Activated CD8-positive, alpha-beta T cell treated with anti-CD3 and anti-CD28 coated beads, Interleukin-2, amount 10 ng/mL, durations not matched to agents 7 days and 5 days (primary cell): ENCODE measurements around the gene DCAF4. TPM values are rescaled to one million over a fixed set of nuclear protein-coding genes. Genes with fewer than 3 reads are reported as not detected.
A peak's percentile ranks its signal among the peaks of the same experiment; 100 is the strongest.

ENCODE experiments used
- ATAC-seq: fragments of 150-1000 bp; cut with Tn5 transposase; one replicate; pipeline ENCODE4 v1.10.0; 2021; ENCODE audit warnings: moderate library complexity
- CTCF ChIA-PET: fragments of 350-600 bp; sonication (Branson Sonifier 250); formaldehyde crosslinking; loops from one replicate; lab custom pipeline; 2021; ENCODE audit warnings: antibody characterized with exemption; lab: Charles Lee
- POLR2A ChIA-PET: fragments of 350-600 bp; sonication (Branson Sonifier 250); formaldehyde crosslinking; loops from one replicate; lab custom pipeline; 2021; ENCODE audit warnings: antibody characterized with exemption; lab: Charles Lee
- DNase-seq: peaks from one replicate; pipeline ENCODE4 v3.0.0-alpha.2; 2020
- H3K27ac Mint-ChIP-seq: one replicate; pipeline ENCODE4 v1.8.0; 2021; ENCODE audit warnings: mild to moderate bottlenecking, mixed read lengths
- H3K27me3 Mint-ChIP-seq: one replicate; pipeline ENCODE4 v1.8.0; 2021; ENCODE audit warnings: low read depth, mixed read lengths
- H3K36me3 Mint-ChIP-seq: one replicate; pipeline ENCODE4 v1.8.0; 2021; ENCODE audit warnings: low read depth, mixed read lengths
- H3K4me1 Mint-ChIP-seq: one replicate; pipeline ENCODE4 v1.8.0; 2021; ENCODE audit warnings: low read depth, mixed read lengths
- H3K4me3 Mint-ChIP-seq: one replicate; pipeline ENCODE4 v1.8.0; 2021; ENCODE audit warnings: mild to moderate bottlenecking, mixed read lengths
- H3K9me3 Mint-ChIP-seq: one replicate; pipeline ENCODE4 v1.8.0; 2022; ENCODE audit warnings: mixed read lengths; ENCODE audit not compliant: insufficient read depth
- total RNA-seq, 2 experiments: library from RNA; stranded (reverse); gene quantifications; one replicate each; pipeline ENCODE4 v1.2.3, GENCODE V29; 2021

Gene DCAF4
- total RNA-seq, 2 experiments from 2014 or later, result 17.5 to 18.1 TPM

DNA sequence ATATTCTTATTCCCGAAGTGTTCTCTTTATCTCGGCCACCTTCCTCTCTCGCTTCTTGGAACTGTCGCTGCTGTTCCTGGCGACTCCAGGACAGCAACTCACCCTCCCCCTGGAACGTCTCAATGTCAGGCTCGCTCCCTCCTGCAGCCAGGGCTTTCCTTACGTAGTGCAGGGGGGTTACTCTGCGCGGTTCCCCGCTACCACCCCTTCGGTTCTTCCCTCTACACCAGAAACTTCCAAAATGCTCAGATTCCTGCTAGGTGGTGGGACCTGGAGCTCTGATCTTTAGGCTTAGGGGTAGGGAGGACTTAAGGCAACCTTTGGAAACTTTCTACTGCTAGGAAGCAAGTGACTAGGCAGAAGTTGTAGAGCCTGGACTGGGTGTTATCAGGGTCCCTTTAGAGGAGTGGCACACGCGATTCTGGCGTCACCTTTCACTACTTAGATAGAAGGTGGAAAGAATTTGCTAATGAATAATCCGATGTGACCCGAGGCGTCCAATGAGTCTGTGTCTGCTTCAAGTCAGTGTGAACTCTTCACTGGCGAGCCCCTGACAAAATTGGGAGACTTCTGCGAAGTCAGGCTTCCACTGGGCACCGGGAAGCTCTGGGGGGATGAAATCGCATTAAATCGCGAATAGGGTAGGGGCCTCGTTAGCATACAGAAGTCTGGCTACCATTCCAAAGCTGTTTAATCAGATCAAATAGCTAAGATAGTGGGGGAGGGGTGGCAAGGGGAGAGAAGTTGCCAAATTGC, 31.5 kb upstream of the DCAF4 start:
- DNase-seq (peak; percentile 27), ATAC-seq (no peak)
- peaks cover 52% of the 10 kb centered on the region for H3K27me3 Mint-ChIP-seq
- H3K4me1 Mint-ChIP-seq, result peaks cover 30% of the 10 kb centered on the region
- H3K9me3 Mint-ChIP-seq, result no peaks in the 10 kb centered on the region
- H3K36me3 Mint-ChIP-seq, result peaks cover 3% of the 10 kb centered on the region
- CTCF ChIA-PET, result interaction anchor here (0.6 to 2.6 kb wide), 8 partner anchors 9 to 433 kb away, joined by 3 to 24 read pairs (median 4); no protein-coding TSS in a partner anchor
- peak overlapping the region; percentile 97 for H3K4me3 Mint-ChIP-seq
- POLR2A ChIA-PET, result interaction anchor here (0.6 to 1.1 kb wide), 2 partner anchors 9 to 344 kb away, joined by 3 read pairs; no protein-coding TSS in a partner anchor
- H3K27ac Mint-ChIP-seq, result no peak overlapping the region

DNA sequence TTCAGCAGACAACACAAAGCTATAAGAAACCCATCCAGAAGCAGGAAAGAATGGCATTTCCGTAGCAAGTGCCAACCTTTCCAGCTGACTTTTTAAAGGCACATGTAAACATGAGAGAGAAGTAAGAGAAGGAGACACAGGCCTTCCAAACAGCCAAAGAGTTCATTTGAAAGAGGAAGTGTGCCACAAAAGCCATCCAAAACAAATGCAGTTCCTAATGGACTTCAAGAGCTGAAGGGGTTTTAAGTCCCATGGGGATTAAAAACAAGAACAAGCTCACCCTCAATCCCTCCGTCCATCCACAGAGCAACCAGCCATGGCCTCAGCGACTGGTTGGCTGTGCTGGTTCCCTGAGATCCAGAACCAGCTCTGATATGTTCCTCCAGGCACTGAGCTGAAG, 27.8 kb upstream of the DCAF4 start:
- ATAC-seq (no peak), DNase-seq (no peak)
- ChIA-PET POLR2A (interaction anchor here (0.6 kb wide), 1 partner anchor 14 kb away, joined by 3 read pairs; no protein-coding TSS in a partner anchor), CTCF (interaction anchor here (1.2 to 4.8 kb wide), 2 partner anchors 380 to 384 kb away, joined by 6 to 22 read pairs; no protein-coding TSS in a partner anchor)
- Mint-ChIP-seq H3K36me3 (no peaks in the 10 kb centered on the region), H3K9me3 (no peaks in the 10 kb centered on the region), H3K4me3 (no peak overlapping the region), H3K4me1 (peaks cover 15% of the 10 kb centered on the region), H3K27me3 (peaks cover 46% of the 10 kb centered on the region), H3K27ac (no peak overlapping the region)

DNA sequence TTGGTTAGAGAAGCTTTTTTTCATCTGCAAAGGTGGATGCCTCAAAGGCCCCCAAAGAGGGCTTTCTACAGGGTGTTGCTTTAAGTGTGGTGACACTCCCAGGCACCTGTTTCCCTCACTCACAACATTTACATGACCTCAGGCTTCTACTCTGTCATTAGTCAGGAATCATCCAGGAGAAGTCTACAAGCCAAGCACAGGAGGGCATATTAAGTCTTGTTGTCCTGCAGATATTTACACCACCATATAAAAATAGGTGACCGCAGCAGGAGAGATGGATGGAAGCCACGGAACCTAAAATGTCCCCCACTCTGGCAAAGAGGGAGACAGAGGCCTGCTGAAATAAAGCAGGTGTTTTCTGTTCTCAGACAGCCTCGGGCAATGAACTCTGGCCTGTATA, 24.9 kb upstream of the DCAF4 start:
- Mint-ChIP-seq H3K27me3 (peaks cover 43% of the 10 kb centered on the region), H3K4me3 (no peak overlapping the region), H3K27ac (no peak overlapping the region), H3K4me1 (peaks cover 11% of the 10 kb centered on the region), H3K9me3 (no peaks in the 10 kb centered on the region), H3K36me3 (no peaks in the 10 kb centered on the region)
- ATAC-seq, result no peak
- POLR2A ChIA-PET, result no interaction called here
- CTCF ChIA-PET, result interaction anchor here (1.0 kb wide), 1 partner anchor 387 kb away, joined by 3 read pairs; no protein-coding TSS in a partner anchor
- DNase-seq, result no peak

- CTCF ChIA-PET, result interaction anchor here (0.6 to 5.0 kb wide), 10 partner anchors 9 to 429 kb away, joined by 3 to 209 read pairs (median 6); partner anchors contain the start of gene DPF3
- H3K9me3 Mint-ChIP-seq, result no peaks in the 10 kb centered on the region
- no peak overlapping the region for H3K4me3 Mint-ChIP-seq
- H3K4me1 Mint-ChIP-seq, result peaks cover 20% of the 10 kb centered on the region
- ATAC-seq (no peak), DNase-seq (no peak)
- no peaks in the 10 kb centered on the region for H3K36me3 Mint-ChIP-seq
- POLR2A ChIA-PET, result no interaction called here
- H3K27me3 Mint-ChIP-seq, result peaks cover 42% of the 10 kb centered on the region
- no peak overlapping the region for H3K27ac Mint-ChIP-seq
Observed at GRCh38 chr14:72902801-72903530, 23.3 kb upstream of the DCAF4 start.

GRCh38 chr14:72903716-72904115, 22.5 kb upstream of the DCAF4 start:
- DNase-seq (no peak), ATAC-seq (no peak)
- CTCF ChIA-PET, result interaction anchor here (0.8 to 5.0 kb wide), 16 partner anchors 9 to 880 kb away, joined by 3 to 209 read pairs (median 4); partner anchors contain the start of gene DPF3
- Mint-ChIP-seq H3K9me3 (no peaks in the 10 kb centered on the region), H3K4me3 (no peak overlapping the region), H3K4me1 (peaks cover 20% of the 10 kb centered on the region), H3K27me3 (peaks cover 44% of the 10 kb centered on the region), H3K27ac (no peak overlapping the region), H3K36me3 (no peaks in the 10 kb centered on the region)
- POLR2A ChIA-PET, result interaction anchor here (0.6 to 1.3 kb wide), 2 partner anchors 9 to 47 kb away, joined by 3 read pairs; no protein-coding TSS in a partner anchor

- no peak for DNase-seq
- Mint-ChIP-seq H3K4me3 (no peak overlapping the region), H3K27me3 (peaks cover 43% of the 10 kb centered on the region), H3K27ac (no peak overlapping the region), H3K36me3 (no peaks in the 10 kb centered on the region), H3K9me3 (no peaks in the 10 kb centered on the region), H3K4me1 (peaks cover 18% of the 10 kb centered on the region)
- no peak for ATAC-seq
- ChIA-PET POLR2A (interaction anchor here (0.6 to 1.3 kb wide), 2 partner anchors 9 to 47 kb away, joined by 3 read pairs; no protein-coding TSS in a partner anchor), CTCF (interaction anchor here (0.8 to 5.0 kb wide), 20 partner anchors 8 to 880 kb away, joined by 3 to 209 read pairs (median 4); partner anchors contain the start of gene DPF3)
Observed at GRCh38 chr14:72904218-72904617, 22.0 kb upstream of the DCAF4 start.

DNA sequence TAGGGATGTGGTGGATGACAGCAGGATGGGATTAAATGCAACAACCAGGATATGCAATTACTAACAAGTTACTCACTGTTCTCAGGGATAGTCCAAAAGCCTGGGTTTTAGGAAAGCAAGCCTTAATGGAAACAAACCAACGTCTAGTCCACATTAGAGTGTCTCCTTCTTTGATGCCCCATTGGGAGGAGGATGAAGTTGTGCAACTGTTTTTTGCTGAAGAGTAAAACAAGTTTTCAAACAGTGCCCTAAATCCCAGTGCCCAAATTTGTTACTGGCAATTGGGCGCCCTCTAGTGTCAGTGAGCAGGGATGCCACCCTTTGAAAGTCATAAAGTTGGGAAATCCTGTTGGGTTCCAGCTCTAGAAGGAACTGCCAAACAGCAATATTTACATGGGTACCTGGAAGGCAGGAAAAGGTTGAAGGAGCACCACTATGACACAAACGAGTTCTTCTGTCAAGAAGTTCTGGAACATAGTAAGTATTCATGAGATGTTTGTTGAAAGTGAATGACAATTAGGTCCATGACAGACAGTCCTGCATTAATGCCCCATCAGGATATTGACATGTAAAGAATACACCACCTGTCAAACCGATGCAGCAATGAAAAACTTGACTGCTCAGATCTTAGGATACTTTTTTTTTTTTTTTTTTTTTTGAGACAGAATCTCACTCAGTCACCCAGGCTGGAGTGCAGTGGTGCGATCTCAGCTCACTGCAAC, 21.3 kb upstream of the DCAF4 start:
- peaks cover 17% of the 10 kb centered on the region for H3K4me1 Mint-ChIP-seq
- peaks cover 42% of the 10 kb centered on the region for H3K27me3 Mint-ChIP-seq
- peak; percentile 76 for ATAC-seq
- H3K27ac Mint-ChIP-seq, result no peak overlapping the region
- ChIA-PET CTCF (interaction anchor here (0.6 to 5.0 kb wide), 25 partner anchors 9 to 881 kb away, joined by 3 to 209 read pairs (median 4); partner anchors contain the start of genes DCAF4 and DPF3), POLR2A (interaction anchor here (0.6 to 1.3 kb wide), 4 partner anchors 10 to 554 kb away, joined by 3 read pairs; no protein-coding TSS in a partner anchor)
- no peak overlapping the region for H3K4me3 Mint-ChIP-seq
- no peaks in the 10 kb centered on the region for H3K9me3 Mint-ChIP-seq
- H3K36me3 Mint-ChIP-seq, result no peaks in the 10 kb centered on the region
- peak; percentile 79 for DNase-seq

DNA sequence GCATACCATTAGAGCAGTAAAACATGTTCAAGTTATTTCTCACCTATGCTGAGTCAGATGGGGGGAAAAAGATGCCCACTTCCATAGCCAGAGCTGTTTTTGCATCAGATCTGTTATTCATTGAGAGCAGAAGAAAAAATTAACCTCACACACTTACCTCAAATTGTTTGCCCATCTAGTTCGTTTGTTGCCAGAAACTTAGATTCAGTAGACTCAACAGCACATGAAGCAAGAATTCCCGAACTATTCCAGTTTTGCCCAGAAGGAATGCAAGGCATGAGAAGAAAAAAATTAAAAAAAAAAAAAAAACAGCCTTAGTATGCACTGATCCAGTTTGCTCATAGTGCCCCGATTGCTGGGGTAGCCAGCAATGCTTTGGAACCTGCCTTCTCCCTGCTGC, 19.9 kb upstream of the DCAF4 start:
- no peaks in the 10 kb centered on the region for H3K9me3 Mint-ChIP-seq
- peaks cover 38% of the 10 kb centered on the region for H3K27me3 Mint-ChIP-seq

DNA sequence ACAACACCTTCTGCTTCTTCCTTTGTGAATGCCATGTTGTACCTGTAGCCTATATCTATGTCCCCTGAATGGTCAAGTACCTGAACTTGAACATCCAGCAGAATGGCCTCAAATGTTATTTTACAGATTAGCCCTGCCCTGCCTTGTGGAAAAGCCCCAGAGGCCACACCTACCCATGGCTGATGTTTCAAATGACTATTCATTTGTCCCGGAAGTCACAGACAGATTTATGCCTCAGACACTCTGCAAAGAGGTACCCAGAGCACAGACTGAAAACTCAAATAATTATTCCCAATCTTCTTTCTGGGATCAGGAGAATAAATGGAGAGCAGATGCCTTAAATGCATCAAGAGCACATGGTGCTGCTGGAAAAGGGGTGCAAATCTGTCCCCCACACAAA, 19.4 kb upstream of the DCAF4 start:
- ChIA-PET CTCF (interaction anchor here (3.1 to 5.0 kb wide), 2 partner anchors 391 to 392 kb away, joined by 26 to 209 read pairs; no protein-coding TSS in a partner anchor), POLR2A (interaction anchor here (1.0 kb wide), 1 partner anchor 18 kb away, joined by 4 read pairs; no protein-coding TSS in a partner anchor)
- ATAC-seq, result no peak
- Mint-ChIP-seq H3K9me3 (no peaks in the 10 kb centered on the region), H3K36me3 (no peaks in the 10 kb centered on the region), H3K4me1 (peaks cover 20% of the 10 kb centered on the region), H3K27ac (no peak overlapping the region), H3K4me3 (no peak overlapping the region), H3K27me3 (peaks cover 37% of the 10 kb centered on the region)
- DNase-seq, result no peak

More for the DNA sequence above, 19.9 kb upstream of the DCAF4 start:
- ATAC-seq, result no peak
- POLR2A ChIA-PET, result no interaction called here
- no peak for DNase-seq
- Mint-ChIP-seq H3K36me3 (no peaks in the 10 kb centered on the region), H3K27ac (no peak overlapping the region), H3K4me1 (peaks cover 20% of the 10 kb centered on the region), H3K4me3 (no peak overlapping the region)
- CTCF ChIA-PET, result interaction anchor here (1.7 to 5.0 kb wide), 2 partner anchors 19 to 390 kb away, joined by 5 to 209 read pairs; partner anchors contain the start of gene DCAF4

- DNase-seq (no peak), ATAC-seq (no peak)
- peaks cover 36% of the 10 kb centered on the region for H3K27me3 Mint-ChIP-seq
- ChIA-PET CTCF (interaction anchor here (0.6 to 3.1 kb wide), 4 partner anchors 9 to 393 kb away, joined by 3 to 26 read pairs (median 7); no protein-coding TSS in a partner anchor), POLR2A (interaction anchor here (1.0 kb wide), 1 partner anchor 17 kb away, joined by 4 read pairs; no protein-coding TSS in a partner anchor)
- H3K36me3 Mint-ChIP-seq, result no peaks in the 10 kb centered on the region
- H3K27ac Mint-ChIP-seq, result no peak overlapping the region
- no peaks in the 10 kb centered on the region for H3K9me3 Mint-ChIP-seq
- peaks cover 20% of the 10 kb centered on the region for H3K4me1 Mint-ChIP-seq
- no peak overlapping the region for H3K4me3 Mint-ChIP-seq
Observed at GRCh38 chr14:72907886-72908285, 18.4 kb upstream of the DCAF4 start.
